22Rv1 (cell line): ENCODE measurements around the gene STKLD1.

ENCODE experiments used
- CTCF ChIP-seq: fragments of 450-650 bp; IDR thresholded peaks from 2 replicates; pipeline ENCODE4 v1.5.1; 2017; ENCODE audit warnings: mild to moderate bottlenecking
- ZFX ChIP-seq: fragments of 450-650 bp; IDR thresholded peaks from 2 replicates; pipeline ENCODE4 v1.6.1; 2017; ENCODE audit warnings: antibody characterized with exemption, borderline replicate concordance

- TF ChIP-seq ZFX (no peak), CTCF (no peak)
Observed at GRCh38 chr9:133400292-133400691, 24.1 kb downstream of the STKLD1 start.
